DMS 273 (cell line): ENCODE results near the gene MEG3.

Experiments used
- DNase-seq: peaks from one replicate; lab custom pipeline; 2025; ENCODE audit not compliant: unreplicated experiment; lab: John Stamatoyannopoulos, UW

MEG3 gene

GRCh38 chr14:100825713-100826331 is at the start of gene MEG3:
TSS of gene MEG3 (plus strand) at chr14:100826118.
- DNase-seq, result no peak

- DNase-seq, result no peak
Measured at GRCh38 chr14:100776681-100777365, 49.1 kb upstream of the MEG3 start.

- no peak for DNase-seq
Measured at GRCh38 chr14:100777366-100777817, 48.5 kb upstream of the MEG3 start.

GRCh38 chr14:100777818-100778525 is 47.9 kb upstream of the MEG3 start:
- DNase-seq, result peak; percentile 15

GRCh38 chr14:100778526-100778882 is 47.4 kb upstream of the MEG3 start:
- DNase-seq, result no peak

GRCh38 chr14:100778951-100779690 is 46.8 kb upstream of the MEG3 start:
- no peak for DNase-seq

- no peak for DNase-seq
Measured at GRCh38 chr14:100779691-100780080, 46.2 kb upstream of the MEG3 start.

GRCh38 chr14:100780246-100780645 is 45.7 kb upstream of the MEG3 start:
- DNase-seq, result no peak

- DNase-seq, result no peak
Measured at GRCh38 chr14:100780646-100781355, 45.1 kb upstream of the MEG3 start.

GRCh38 chr14:100781952-100782351 is 44.0 kb upstream of the MEG3 start:
- no peak for DNase-seq

GRCh38 chr14:100782516-100783320 is 43.2 kb upstream of the MEG3 start:
- DNase-seq, result no peak

- no peak for DNase-seq
Measured at GRCh38 chr14:100783630-100784370, 42.1 kb upstream of the MEG3 start.

- peak; percentile 10 for DNase-seq
Measured at GRCh38 chr14:100784523-100785337, 41.2 kb upstream of the MEG3 start.

- DNase-seq, result no peak
Measured at GRCh38 chr14:100785338-100785615, 40.6 kb upstream of the MEG3 start.

GRCh38 chr14:100785626-100786025 is 40.3 kb upstream of the MEG3 start:
- no peak for DNase-seq

- no peak for DNase-seq
Measured at GRCh38 chr14:100786131-100786530, 39.8 kb upstream of the MEG3 start.

GRCh38 chr14:100786576-100787219 is 39.2 kb upstream of the MEG3 start:
- no peak for DNase-seq

GRCh38 chr14:100787659-100788058 is 38.3 kb upstream of the MEG3 start:
- DNase-seq, result no peak
